CD4-positive, alpha-beta T cell treated with Interferon alpha-2 for 1 hour (primary cell): ENCODE measurements around the gene IL4I1.

Source experiments
- DNase-seq, 2 donors: peaks; one replicate each; pipeline ENCODE4 v3.0.0-alpha.2; 2020 to 2022

The IL4I1 gene

GRCh38 chr19:49877879-49878743 is 18.6 kb downstream of the IL4I1 start:
- peak; percentile 98 to 99 for DNase-seq

- DNase-seq: peak; percentile 100
These were observed 19.4 kb downstream of the IL4I1 start, which contains the start of the genes AKT1S1 and TBC1D17 for GRCh38 chr19:49877020-49877878. Gene AKT1S1, minus strand, starts transcription at chr19:49877355. Its CDS starts 4,060 bp downstream, at chr19:49873295. Gene TBC1D17, plus strand, starts transcription at chr19:49877702. Its CDS starts 22 bp downstream, at chr19:49877724.

- peak; percentile 99 for DNase-seq
These were observed 20.2 kb downstream of the IL4I1 start for GRCh38 chr19:49876422-49877019.

GRCh38 chr19:49875857-49876421 is 20.7 kb downstream of the IL4I1 start:
- peak; percentile 56 to 68 for DNase-seq

GRCh38 chr19:49875177-49875576 is 21.5 kb downstream of the IL4I1 start:
- no peak for DNase-seq

GRCh38 chr19:49874503-49875157 is 22.1 kb downstream of the IL4I1 start:
- DNase-seq: no peak

- DNase-seq: no peak
These were observed 22.9 kb downstream of the IL4I1 start for GRCh38 chr19:49873834-49874233.

- no peak for DNase-seq
These were observed 23.6 kb downstream of the IL4I1 start for GRCh38 chr19:49873129-49873521.

GRCh38 chr19:49872245-49873128 is 24.2 kb downstream of the IL4I1 start:
- no peak for DNase-seq

GRCh38 chr19:49871349-49871985 is 25.2 kb downstream of the IL4I1 start:
- no peak for DNase-seq

- no peak for DNase-seq
These were observed 26.3 kb downstream of the IL4I1 start for GRCh38 chr19:49870309-49870901.

GRCh38 chr19:49869484-49870308 is 27.0 kb downstream of the IL4I1 start:
- DNase-seq: peak; percentile 97 to 98

- no peak for DNase-seq
These were observed 27.6 kb downstream of the IL4I1 start for GRCh38 chr19:49869009-49869483.

GRCh38 chr19:49866933-49867782 is 29.5 kb downstream of the IL4I1 start, which contains the start of gene PNKP:
Gene PNKP, minus strand, starts transcription at chr19:49867576. Its CDS starts 372 bp downstream, at chr19:49867204.
- peak; percentile 86 to 89 for DNase-seq

- DNase-seq: no peak
These were observed 31.8 kb downstream of the IL4I1 start for GRCh38 chr19:49864890-49865289.

- no peak for DNase-seq
These were observed 32.8 kb downstream of the IL4I1 start for GRCh38 chr19:49863935-49864320.

GRCh38 chr19:49863254-49863934 is 33.3 kb downstream of the IL4I1 start:
- DNase-seq: no peak
